Coronary artery (tissue), 2 donors: Measurements from ENCODE around the gene SMNDC1.

Experiments used
- DNase-seq: peaks from one replicate; pipeline ENCODE4 v3.0.0-alpha.2; 2017; ENCODE audit warnings: low spot score
- H3K27ac ChIP-seq, 2 donors: fragments of 200-600 bp; sonication (generic); one replicate each; pipeline ENCODE4 v1.5.1; 2016 to 2019
- H3K4me3 ChIP-seq: fragments of 200-600 bp; sonication (generic); 2 replicates; pipeline ENCODE4 v1.5.1; 2016; ENCODE audit warnings: mild to moderate bottlenecking, moderate library complexity
- TF ChIP-seq, protein P1 (sequence below): fragments of 200-600 bp; sonication (generic); IDR thresholded peaks from one replicate; pipeline ENCODE4 v1.5.1; 2019; ENCODE audit warnings: antibody characterized with exemption

SMNDC1 gene

DNA sequence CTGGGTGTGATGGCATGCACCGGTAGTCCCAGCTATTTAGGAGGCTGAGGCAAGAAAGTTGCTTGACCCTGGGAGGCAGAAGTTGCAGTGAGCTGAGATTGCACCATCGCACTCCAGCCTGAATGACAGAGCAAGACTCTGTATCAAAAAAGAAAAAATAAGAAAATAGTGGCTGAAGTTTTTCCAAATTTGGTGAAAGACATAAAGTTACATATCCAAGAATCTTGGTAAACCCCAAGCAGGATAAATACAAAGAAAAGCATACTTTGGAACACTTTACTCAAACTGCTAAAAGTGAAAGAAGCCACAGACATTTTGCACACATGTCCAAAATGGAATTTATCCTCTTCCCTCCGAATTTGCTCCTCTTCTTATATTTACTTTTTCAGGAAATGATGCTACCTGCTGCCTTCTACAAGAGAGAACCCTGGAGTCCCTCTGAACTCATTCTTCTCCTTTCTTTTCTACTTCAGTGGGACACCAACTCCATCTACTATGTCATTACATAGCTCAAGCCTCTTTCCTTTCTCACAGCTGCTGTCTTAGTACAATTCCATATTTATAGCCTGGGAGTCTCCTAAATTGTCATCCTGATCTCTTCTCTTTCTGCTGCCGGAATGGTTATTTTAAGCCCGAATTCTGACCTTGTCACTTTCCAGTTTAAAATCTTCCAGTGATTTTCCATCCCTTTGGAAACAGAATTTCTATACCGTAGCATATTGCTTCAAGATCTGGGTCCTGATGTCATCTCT is 17.3 kb upstream of the SMNDC1 start:
- Histone ChIP-seq H3K27ac (no peak overlapping the region), H3K4me3 (no peak overlapping the region)
- TF ChIP-seq, protein P1, sequence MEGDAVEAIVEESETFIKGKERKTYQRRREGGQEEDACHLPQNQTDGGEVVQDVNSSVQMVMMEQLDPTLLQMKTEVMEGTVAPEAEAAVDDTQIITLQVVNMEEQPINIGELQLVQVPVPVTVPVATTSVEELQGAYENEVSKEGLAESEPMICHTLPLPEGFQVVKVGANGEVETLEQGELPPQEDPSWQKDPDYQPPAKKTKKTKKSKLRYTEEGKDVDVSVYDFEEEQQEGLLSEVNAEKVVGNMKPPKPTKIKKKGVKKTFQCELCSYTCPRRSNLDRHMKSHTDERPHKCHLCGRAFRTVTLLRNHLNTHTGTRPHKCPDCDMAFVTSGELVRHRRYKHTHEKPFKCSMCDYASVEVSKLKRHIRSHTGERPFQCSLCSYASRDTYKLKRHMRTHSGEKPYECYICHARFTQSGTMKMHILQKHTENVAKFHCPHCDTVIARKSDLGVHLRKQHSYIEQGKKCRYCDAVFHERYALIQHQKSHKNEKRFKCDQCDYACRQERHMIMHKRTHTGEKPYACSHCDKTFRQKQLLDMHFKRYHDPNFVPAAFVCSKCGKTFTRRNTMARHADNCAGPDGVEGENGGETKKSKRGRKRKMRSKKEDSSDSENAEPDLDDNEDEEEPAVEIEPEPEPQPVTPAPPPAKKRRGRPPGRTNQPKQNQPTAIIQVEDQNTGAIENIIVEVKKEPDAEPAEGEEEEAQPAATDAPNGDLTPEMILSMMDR, result no peak
- no peak for DNase-seq

GRCh38 chr10:110317866-110318850 is 13.4 kb upstream of the SMNDC1 start:
- TF ChIP-seq, protein P1, result no peak
- Histone ChIP-seq H3K27ac (no peak overlapping the region), H3K4me3 (no peak overlapping the region)
- DNase-seq, result no peak

GRCh38 chr10:110313674-110314073 is 9.0 kb upstream of the SMNDC1 start:
- no peak overlapping the region for H3K4me3 ChIP-seq

GRCh38 chr10:110312206-110312605 is 7.5 kb upstream of the SMNDC1 start:
- no peak overlapping the region for H3K4me3 ChIP-seq
- H3K27ac ChIP-seq, result no peak overlapping the region
- no peak for DNase-seq
- TF ChIP-seq, protein P1, result no peak

More at GRCh38 chr10:110313674-110314073, 9.0 kb upstream of the SMNDC1 start:
- DNase-seq, result no peak
- TF ChIP-seq, protein P1, result no peak
- no peak overlapping the region for H3K27ac ChIP-seq

DNA sequence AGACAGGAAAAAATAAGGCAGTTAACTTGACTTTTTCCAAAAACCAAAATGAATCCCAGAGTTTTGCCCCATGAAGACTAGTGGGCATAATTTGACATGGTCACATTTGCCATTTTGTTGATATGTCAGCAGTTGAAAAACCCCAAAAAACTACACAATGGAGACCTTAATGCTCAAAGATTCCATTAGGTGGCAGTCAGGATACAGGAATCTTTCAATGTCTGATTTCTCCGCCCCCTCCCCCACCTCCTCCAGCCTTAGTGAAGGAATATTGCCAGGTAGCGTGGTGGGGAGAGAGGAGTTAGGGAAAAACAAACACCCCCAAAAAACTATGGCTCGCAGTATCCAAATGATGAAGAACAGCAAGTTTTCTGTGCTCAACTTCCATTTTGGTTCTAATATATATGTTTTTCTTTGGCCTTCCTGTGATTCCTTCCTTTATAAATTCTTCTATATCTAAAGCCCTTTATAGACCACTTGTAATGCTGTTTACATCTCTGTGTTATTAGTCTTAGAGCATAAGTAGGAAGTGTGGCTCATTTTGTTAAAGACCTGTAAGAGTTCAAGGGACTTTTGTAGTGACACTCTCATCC is 6.7 kb upstream of the SMNDC1 start:
- DNase-seq, result no peak
- TF ChIP-seq, protein P1, result no peak
- Histone ChIP-seq H3K4me3 (no peak overlapping the region), H3K27ac (no peak overlapping the region)

DNA sequence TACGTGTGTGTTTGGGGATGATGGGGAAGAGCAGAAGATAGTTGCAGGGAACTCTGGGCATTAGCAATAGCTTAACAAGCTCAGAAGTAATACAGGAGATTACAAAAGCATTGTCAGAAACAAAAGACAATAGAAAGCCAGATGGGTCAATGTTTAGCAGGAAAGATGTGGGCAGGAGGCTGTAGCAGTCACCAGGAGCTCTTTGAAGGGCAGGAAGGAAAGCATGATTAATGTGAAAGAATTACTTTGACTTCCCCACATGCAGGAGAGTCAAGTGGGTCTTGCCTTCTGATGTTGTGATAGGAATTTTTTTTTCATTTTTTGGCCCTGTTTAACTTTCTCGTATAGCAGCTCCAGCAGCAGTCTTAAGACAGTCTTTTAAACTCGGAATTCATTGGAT is 6.0 kb upstream of the SMNDC1 start:
- DNase-seq, result no peak
- no peak overlapping the region for H3K27ac ChIP-seq
- TF ChIP-seq, protein P1, result no peak
- H3K4me3 ChIP-seq, result no peak overlapping the region
